Islet of Langerhans (tissue), 1 donor: Measurements from ENCODE around the gene YTHDC2.
A peak's percentile ranks its signal among the peaks of the same experiment; 100 is the strongest.

Experiments used
- FAIRE-seq: peaks from one replicate; lab custom pipeline; 2011; peaks lifted over from hg19 to GRCh38; lab: Jason Lieb, UNC

The YTHDC2 gene

GRCh38 chr5:113513384-113514288 is at the start of gene YTHDC2:
Gene YTHDC2, plus strand, starts transcription at chr5:113513694. Its CDS starts 202 bp downstream, at chr5:113513896.
- FAIRE-seq = no peak

GRCh38 chr5:113474100-113474728 is 39.3 kb upstream of the YTHDC2 start:
- no peak for FAIRE-seq

- FAIRE-seq = no peak
These were observed 34.8 kb upstream of the YTHDC2 start for GRCh38 chr5:113478691-113479090.

- no peak for FAIRE-seq
These were observed 33.3 kb upstream of the YTHDC2 start for GRCh38 chr5:113480243-113480642.

GRCh38 chr5:113487416-113487780 is 26.1 kb upstream of the YTHDC2 start:
- no peak for FAIRE-seq

- no peak for FAIRE-seq
These were observed 25.5 kb upstream of the YTHDC2 start, which contains the start of gene MCC for GRCh38 chr5:113487781-113488644. Gene MCC, minus strand, starts transcription at chr5:113488453.

GRCh38 chr5:113488645-113489184 is 24.8 kb upstream of the YTHDC2 start:
- FAIRE-seq = no peak

- FAIRE-seq = no peak
These were observed 24.2 kb upstream of the YTHDC2 start for GRCh38 chr5:113489299-113489698.

- FAIRE-seq = no peak
These were observed 23.2 kb upstream of the YTHDC2 start for GRCh38 chr5:113490317-113490716.

GRCh38 chr5:113491022-113491421 is 22.5 kb upstream of the YTHDC2 start:
- no peak for FAIRE-seq

- no peak for FAIRE-seq
These were observed 20.0 kb upstream of the YTHDC2 start for GRCh38 chr5:113493446-113493845.

- FAIRE-seq = no peak
These were observed 18.1 kb upstream of the YTHDC2 start for GRCh38 chr5:113495422-113495841.

GRCh38 chr5:113502073-113502472 is 11.4 kb upstream of the YTHDC2 start:
- no peak for FAIRE-seq

- FAIRE-seq = no peak
These were observed 10.3 kb upstream of the YTHDC2 start for GRCh38 chr5:113503146-113503545.

GRCh38 chr5:113505181-113505580 is 8.3 kb upstream of the YTHDC2 start:
- FAIRE-seq = no peak

- FAIRE-seq = no peak
These were observed 5.9 kb upstream of the YTHDC2 start for GRCh38 chr5:113507601-113508000.

- FAIRE-seq = no peak
These were observed 4.7 kb upstream of the YTHDC2 start for GRCh38 chr5:113508756-113509155.

- peak; percentile 98 for FAIRE-seq
These were observed 2.5 kb upstream of the YTHDC2 start for GRCh38 chr5:113510836-113511451.

GRCh38 chr5:113512341-113512740 is 1.2 kb upstream of the YTHDC2 start:
- no peak for FAIRE-seq

- no peak for FAIRE-seq
These were observed 768 bp downstream of the YTHDC2 start for GRCh38 chr5:113514289-113514635.

GRCh38 chr5:113518884-113519283 is 5.4 kb downstream of the YTHDC2 start:
- FAIRE-seq = no peak

- FAIRE-seq = no peak
These were observed 5.9 kb downstream of the YTHDC2 start for GRCh38 chr5:113519412-113519811.
